H1 (cell line): ENCODE results near the gene STYK1. TPM values are rescaled to one million over a fixed set of nuclear protein-coding genes. Genes with fewer than 3 reads are reported as not detected.

Source experiments
- CTCF ChIA-PET: fragments of 300-600 bp; sonication (Branson Sonifier 250); formaldehyde crosslinking; loops from one replicate; lab custom pipeline; 2021; ENCODE audit not compliant: partially characterized antibody; lab: Charles Lee
- POLR2A ChIA-PET: fragments of 300-600 bp; sonication (Branson Sonifier 250); formaldehyde crosslinking; loops from one replicate; lab custom pipeline; 2021; ENCODE audit warnings: inconsistent platforms; ENCODE audit not compliant: partially characterized antibody; lab: Charles Lee
- DNase-seq, 2 experiments: peaks; one replicate each; pipeline versions ENCODE4 v3.0.0 to v3.0.0-alpha.2; 2010 to 2022; ENCODE audit warnings: low spot score in 2 of 2, low read depth in 1 of 2, mixed read lengths in 1 of 2
- FAIRE-seq: peaks from 2 replicates; lab custom pipeline; 2011; peaks lifted over from hg19 to GRCh38; lab: Jason Lieb, UNC
- H2AFZ ChIP-seq: 2 replicates; pipeline ENCODE4 v1.8.1; 2012; ENCODE audit warnings: low read length, inconsistent platforms
- H2AK5ac ChIP-seq: 2 replicates; pipeline ENCODE4 v1.6.1; 2013; ENCODE audit warnings: low read depth, low read length
- H2BK120ac ChIP-seq: replicated peaks from 2 replicates; pipeline ENCODE3; 2013; ENCODE audit warnings: low read depth, low read length, inconsistent platforms
- H2BK12ac ChIP-seq: 2 replicates; pipeline ENCODE4 v1.6.1; 2013; ENCODE audit warnings: low read depth, low read length
- H2BK15ac ChIP-seq: 2 replicates; pipeline ENCODE4 v1.6.1; 2013; ENCODE audit warnings: low read length
- H2BK20ac ChIP-seq: 2 replicates; pipeline ENCODE4 v1.6.1; 2013; ENCODE audit warnings: low read length
- H2BK5ac ChIP-seq: 2 replicates; pipeline ENCODE4 v1.6.1; 2013; ENCODE audit warnings: low read depth, low read length
- H3K14ac ChIP-seq: 2 replicates; pipeline ENCODE4 v1.6.1; 2013; ENCODE audit warnings: inconsistent platforms; ENCODE audit not compliant: insufficient read length
- H3K18ac ChIP-seq: 2 replicates; pipeline ENCODE4 v1.6.1; 2013; ENCODE audit warnings: low read length; ENCODE audit errors: extremely low read depth
- H3K23ac ChIP-seq: 2 replicates; pipeline ENCODE4 v1.6.1; 2013; ENCODE audit warnings: inconsistent platforms; ENCODE audit not compliant: insufficient read length
- H3K23me2 ChIP-seq: 2 replicates; pipeline ENCODE4 v1.6.1; 2013; ENCODE audit warnings: low read depth, low read length
- H3K27ac ChIP-seq: 2 replicates; pipeline ENCODE4 v1.6.1; 2011; ENCODE audit warnings: low read depth, low read length, inconsistent platforms
- H3K27me3 ChIP-seq, 4 experiments: replicated peaks in 1 of 4; 1 replicate in 1 of 4; 2 replicates in 3 of 4; pipeline versions ENCODE4 v1.6.1 to v1.8.1; 2011 to 2013; ENCODE audit warnings: low read length in 3 of 4, mild to moderate bottlenecking in 3 of 4, inconsistent platforms in 2 of 4, mixed read lengths in 2 of 4, moderate library complexity in 1 of 4; ENCODE audit not compliant: control insufficient read depth in 3 of 4, insufficient read depth in 3 of 4; ENCODE audit errors: extremely low read depth in 1 of 4
- H3K36me3 ChIP-seq, 4 experiments: 2 replicates each; pipeline versions ENCODE4 v1.6.1 to v1.8.1; 2011 to 2013; ENCODE audit warnings: mild to moderate bottlenecking in 4 of 4, low read length in 3 of 4, moderate library complexity in 2 of 4, control low read depth in 1 of 4, inconsistent platforms in 1 of 4; ENCODE audit not compliant: insufficient read depth in 4 of 4, control insufficient read depth in 2 of 4
- H3K4ac ChIP-seq: replicated peaks from 2 replicates; pipeline ENCODE3; 2013; ENCODE audit warnings: low read length, low read depth, mixed read lengths, inconsistent platforms; ENCODE audit not compliant: insufficient read length
- H3K4me1 ChIP-seq, 4 experiments: replicated peaks in 1 of 4; 1 replicate in 1 of 4; 2 replicates in 3 of 4; pipeline versions ENCODE4 v1.6.1 to v1.8.1; 2011 to 2013; ENCODE audit warnings: low read length in 3 of 4, inconsistent platforms in 2 of 4, mixed read lengths in 1 of 4; ENCODE audit not compliant: insufficient read depth in 4 of 4, control insufficient read depth in 3 of 4
- H3K4me2 ChIP-seq, 2 experiments: 2 replicates each; pipeline versions ENCODE4 v1.6.1 to v1.8.1; 2011 to 2013; ENCODE audit warnings: low read depth in 2 of 2, low read length in 2 of 2, control low read depth in 1 of 2, inconsistent platforms in 1 of 2, mild to moderate bottlenecking in 1 of 2; ENCODE audit not compliant: insufficient read depth in 1 of 2
- H3K4me3 ChIP-seq, 4 experiments: fragments of 200-600, 300-600 bp in 1 of 4; sonication (generic), shearing (Covaris generic), sonication (Bioruptor Twin) in 1 of 4; 2 replicates each; pipeline versions ENCODE4 v1.5.1 to v1.8.1; 2011 to 2016; ENCODE audit warnings: low read length in 4 of 4, low read depth in 3 of 4, control low read depth in 2 of 4, inconsistent platforms in 2 of 4, mild to moderate bottlenecking in 2 of 4, mixed read lengths in 1 of 4, moderate library complexity in 1 of 4; ENCODE audit not compliant: insufficient read depth in 2 of 4; ENCODE audit errors: extremely low read depth in 1 of 4
- H3K56ac ChIP-seq: replicated peaks from 2 replicates; pipeline ENCODE3; 2013; ENCODE audit warnings: low read depth, mild to moderate bottlenecking, mixed read lengths, low read length, inconsistent platforms; ENCODE audit not compliant: insufficient read length
- H3K79me1 ChIP-seq: 2 replicates; pipeline ENCODE4 v1.6.1; 2013; ENCODE audit warnings: low read depth, low read length, control low read depth
- H3K79me2 ChIP-seq, 2 experiments: 2 replicates each; pipeline versions ENCODE4 v1.6.1 to v1.8.1; 2012 to 2013; ENCODE audit warnings: low read length in 2 of 2, mild to moderate bottlenecking in 2 of 2, inconsistent platforms in 1 of 2; ENCODE audit not compliant: insufficient read depth in 2 of 2, control insufficient read depth in 1 of 2
- H3K9ac ChIP-seq, 4 experiments: replicated peaks in 1 of 4; 1 replicate in 1 of 4; 2 replicates in 3 of 4; pipeline versions ENCODE4 v1.6.1 to v1.8.1; 2011 to 2013; ENCODE audit warnings: low read depth in 3 of 4, low read length in 3 of 4, control low read depth in 2 of 4, mild to moderate bottlenecking in 2 of 4, moderate library complexity in 2 of 4, inconsistent platforms in 1 of 4; ENCODE audit errors: extremely low read depth in 1 of 4
- H3K9me3 ChIP-seq, 2 experiments: 2 replicates each; pipeline versions ENCODE4 v1.6.1 to v1.8.1; 2012 to 2013; ENCODE audit warnings: mild to moderate bottlenecking in 2 of 2, moderate library complexity in 2 of 2, control low read depth in 1 of 2, inconsistent platforms in 1 of 2, low read depth in 1 of 2, low read length in 1 of 2, mixed read lengths in 1 of 2; ENCODE audit not compliant: insufficient read depth in 2 of 2
- H4K20me1 ChIP-seq, 2 experiments: replicated peaks in 1 of 2; 2 replicates each; pipeline versions ENCODE3 to v1.8.1; 2011 to 2013; ENCODE audit warnings: inconsistent platforms in 2 of 2, low read length in 2 of 2, mild to moderate bottlenecking in 1 of 2; ENCODE audit not compliant: insufficient read depth in 2 of 2, control insufficient read depth in 1 of 2
- H4K5ac ChIP-seq: 2 replicates; pipeline ENCODE4 v1.6.1; 2013; ENCODE audit warnings: low read length, low read depth, mixed read lengths, inconsistent platforms; ENCODE audit not compliant: insufficient read length
- H4K8ac ChIP-seq: 2 replicates; pipeline ENCODE4 v1.8.0; 2013; ENCODE audit warnings: mild to moderate bottlenecking, moderate library complexity, low read length, inconsistent platforms; ENCODE audit not compliant: insufficient read depth; ENCODE audit errors: extremely low read depth
- H4K91ac ChIP-seq: replicated peaks from 2 replicates; pipeline ENCODE3; 2013; ENCODE audit warnings: low read length, mixed read lengths, inconsistent platforms; ENCODE audit not compliant: insufficient read length
- CEBPB ChIP-seq: IDR thresholded peaks from 2 replicates; pipeline ENCODE4 v1.6.1; 2012; ENCODE audit warnings: low read depth, low read length
- CHD2 ChIP-seq: IDR thresholded peaks from 2 replicates; pipeline ENCODE4 v1.6.1; 2012; ENCODE audit warnings: low read length, improper control_type of control experiment
- EP300 ChIP-seq, 2 experiments: IDR thresholded peaks; 1 replicate in 1 of 2; 2 replicates in 1 of 2; pipeline ENCODE4 v1.6.1; 2011 to 2012; ENCODE audit warnings: low read depth in 2 of 2, low read length in 2 of 2, mild to moderate bottlenecking in 2 of 2, borderline replicate concordance in 1 of 2, inconsistent platforms in 1 of 2, moderate library complexity in 1 of 2
- EZH2 ChIP-seq: fragments of 200-600 bp; sonication (generic); IDR thresholded peaks from 2 replicates; pipeline ENCODE4 v1.7.1; 2012; ENCODE audit warnings: low read depth, mild to moderate bottlenecking, moderate library complexity, low read length, inconsistent platforms; ENCODE audit not compliant: severe bottlenecking
- FOSL1 ChIP-seq: IDR thresholded peaks from 2 replicates; pipeline ENCODE4 v1.6.1; 2011; ENCODE audit warnings: mild to moderate bottlenecking, low read depth, low read length, moderate library complexity; ENCODE audit not compliant: insufficient read depth
- GABPA ChIP-seq: IDR thresholded peaks from 2 replicates; pipeline ENCODE4 v1.6.1; 2011; ENCODE audit warnings: mild to moderate bottlenecking, low read length, moderate library complexity, borderline replicate concordance; ENCODE audit not compliant: insufficient read depth
- GTF2F1 ChIP-seq: IDR thresholded peaks from 2 replicates; pipeline ENCODE4 v1.6.1; 2012; ENCODE audit warnings: low read depth, low read length, improper control_type of control experiment, borderline replicate concordance
- MAFK ChIP-seq: IDR thresholded peaks from 2 replicates; pipeline ENCODE4 v1.6.1; 2012; ENCODE audit warnings: low read depth, mild to moderate bottlenecking, improper control_type of control experiment, low read length
- NANOG ChIP-seq: IDR thresholded peaks from 2 replicates; pipeline ENCODE4 v1.6.1; 2011; ENCODE audit warnings: low read length, low read depth, mild to moderate bottlenecking, inconsistent platforms; ENCODE audit not compliant: insufficient read depth, poor library complexity, severe bottlenecking
- SP4 ChIP-seq: IDR thresholded peaks from 2 replicates; pipeline ENCODE4 v1.6.1; 2012; ENCODE audit warnings: low read length, inconsistent platforms
- SUZ12 ChIP-seq: fragments of 200-600 bp; sonication (generic); IDR thresholded peaks from 2 replicates; pipeline ENCODE4 v1.6.1; 2012; ENCODE audit warnings: mild to moderate bottlenecking, inconsistent platforms, low read length, moderate library complexity, mixed read lengths
- TBP ChIP-seq: IDR thresholded peaks from 2 replicates; pipeline ENCODE4 v1.6.1; 2011; ENCODE audit warnings: low read depth, low read length, improper control_type of control experiment
- YY1 ChIP-seq: IDR thresholded peaks from 2 replicates; pipeline ENCODE4 v1.6.1; 2011; ENCODE audit warnings: low read depth, mild to moderate bottlenecking, low read length
- WGBS, 2 experiments: shearing (Covaris generic) in 1 of 2; methylation state at CpG; one replicate each; pipeline versions ENCODE4 v1.1.6 to v1.1.7; 2013 to 2015; ENCODE audit warnings: low lambda C conversion rate in 2 of 2, mixed read lengths in 2 of 2, inconsistent platforms in 1 of 2, low coverage in 1 of 2, missing lambda C conversion rate in 1 of 2; ENCODE audit not compliant: insufficient replicate concordance in 2 of 2, insufficient coverage in 1 of 2, insufficient read length in 1 of 2; ENCODE audit errors: extremely low coverage in 1 of 2, missing lambda C conversion rate in 1 of 2; 5-methylcytosine and 5-hydroxymethylcytosine counted together
- polyA plus RNA-seq, 7 experiments: library from polyadenylated mRNA; depleted of rRNA in 3 of 7; stranded (reverse) in 5 of 7; unstranded in 2 of 7; fragments of >200 nt in 5 of 7; fragments of 200-250 nt in 2 of 7; gene quantifications; 1 replicate in 5 of 7; 2 replicates in 1 of 7; 4 replicates in 1 of 7; pipeline versions ENCODE4 v1.2.1 to v1.2.3, GENCODE V29; 2011 to 2013; ENCODE audit warnings: missing spikeins in 2 of 7, mixed read lengths in 2 of 7
- total RNA-seq: library from RNA; stranded (reverse); fragmentation: NEBNext Ultra II Directional; extraction: Animal tissue kit (Norgen Biotek cat#: 25700); gene quantifications from 2 replicates; pipeline ENCODE4 v1.2.1, GENCODE V29; 2021

STYK1 gene
- total and polyA plus RNA-seq, 2 of the 8 experiments (the other 6 are each of a cell fraction or from before 2014, with no cell fraction given) = 0.38 to 1.1 TPM

- no peak overlapping the region for H3K4me3 ChIP-seq
- no peak for FAIRE-seq
- H3K36me3 ChIP-seq = peaks cover 33 to 82% (median 62%) of the 10 kb centered on the region in 4 experiments
- WGBS, 2 experiments = 93% methylated on average over 14 of the region's 14 CpGs; no CpG with 5 or more reads in 1 of the 2 experiments
- no peak overlapping the region for H2BK120ac ChIP-seq
- H3K56ac ChIP-seq = no peak overlapping the region
- no peak overlapping the region for H2AK5ac ChIP-seq
- H3K4me2 ChIP-seq = no peak overlapping the region
- H3K23ac ChIP-seq = no peak overlapping the region
- H4K5ac ChIP-seq = no peak overlapping the region
- H2BK5ac ChIP-seq = no peak overlapping the region
- no peak overlapping the region for H3K18ac ChIP-seq
- H2BK15ac ChIP-seq = no peak overlapping the region
- H3K79me1 ChIP-seq = no peaks in the 10 kb centered on the region
- no peak overlapping the region for H3K4ac ChIP-seq
- H3K23me2 ChIP-seq = no peaks in the 10 kb centered on the region; the same call in 1 of the 2 replicates
- POLR2A ChIA-PET = interaction anchor here (1.7 kb wide), 1 partner anchor 10 kb away, joined by 4 read pairs; no protein-coding TSS in a partner anchor
- no peak overlapping the region for H2AFZ ChIP-seq
- TF ChIP-seq SUZ12 = no peak
- no peak for TF ChIP-seq GTF2F1
- TF ChIP-seq NANOG = no peak
- no peak for TF ChIP-seq CHD2
- TF ChIP-seq CEBPB = no peak
- no peak for TF ChIP-seq SP4
- TF ChIP-seq EP300 (IDR thresholded peaks at IDR 0.05; ENCODE audit: borderline replicate concordance in 1 of 2, low read depth in 2 of 2, low read length in 2 of 2) = no peak
- no peak for TF ChIP-seq TBP
- no peak for TF ChIP-seq FOSL1
- TF ChIP-seq MAFK = no peak
- no peak for TF ChIP-seq YY1
- no peak for TF ChIP-seq EZH2
- no peak for TF ChIP-seq GABPA
- TF ChIP-seq, all 59 proteins: peak for 0
- Histone ChIP-seq H2BK20ac (no peak overlapping the region), H3K14ac (no peak overlapping the region), H3K27ac (no peak overlapping the region), H4K91ac (no peak overlapping the region), H3K9ac (no peak overlapping the region), H2BK12ac (no peak overlapping the region), H4K8ac (no peak overlapping the region), H4K20me1 (peaks cover 3 to 4% of the 10 kb centered on the region in 2 experiments), H3K9me3 (no peaks in the 10 kb centered on the region), H3K79me2 (no peaks in the 10 kb centered on the region), H3K4me1 (no peaks in the 10 kb centered on the region), H3K27me3 (no peaks in the 10 kb centered on the region)
- CTCF ChIA-PET = no interaction called here
- no peak for DNase-seq
Observed at GRCh38 chr12:10701843-10702242, 28.0 kb upstream of the STYK1 start.
